HuH-7.5 (cell line): ENCODE data around the gene OR6Q1.

Experiments used
- DNase-seq: peaks from one replicate; pipeline ENCODE4 v3.0.0; 2011; ENCODE audit warnings: low spot score

OR6Q1 gene

DNA sequence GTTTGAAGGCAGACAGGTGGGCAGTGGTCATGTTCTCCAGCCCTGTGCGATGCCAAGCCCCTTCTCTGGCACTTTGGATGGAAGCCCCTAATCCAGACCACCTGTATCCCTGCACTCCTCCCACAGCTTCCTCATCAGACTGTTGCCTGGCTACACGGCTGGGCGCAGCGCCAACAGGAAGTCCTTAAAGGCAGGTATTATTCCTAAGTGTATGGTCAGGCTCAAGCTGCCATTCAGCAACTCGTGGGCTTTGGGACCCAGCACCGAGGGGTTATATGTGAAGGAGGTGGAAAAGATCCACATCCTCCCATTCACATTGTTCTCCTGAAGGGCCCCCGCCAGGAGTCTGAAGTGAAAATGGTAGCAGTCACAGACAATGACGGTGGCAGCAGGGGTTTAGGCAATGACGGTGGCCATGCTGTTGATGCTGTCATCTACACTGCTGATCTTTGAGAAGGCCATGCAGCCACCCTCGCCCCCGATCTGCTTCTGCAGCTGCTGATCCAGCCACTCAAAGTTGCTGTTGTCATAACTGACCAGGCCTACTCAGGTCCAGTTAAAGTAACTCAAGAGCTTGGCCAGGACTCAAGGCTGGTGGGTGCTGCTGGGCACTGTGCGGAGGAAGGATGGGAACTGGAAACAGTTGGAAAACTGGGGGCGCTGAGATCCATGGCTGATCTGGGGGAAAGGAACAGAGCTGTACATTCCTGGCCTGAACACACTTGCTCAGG lies 27.7 kb downstream of the OR6Q1 start:
- DNase-seq, result no peak

DNA sequence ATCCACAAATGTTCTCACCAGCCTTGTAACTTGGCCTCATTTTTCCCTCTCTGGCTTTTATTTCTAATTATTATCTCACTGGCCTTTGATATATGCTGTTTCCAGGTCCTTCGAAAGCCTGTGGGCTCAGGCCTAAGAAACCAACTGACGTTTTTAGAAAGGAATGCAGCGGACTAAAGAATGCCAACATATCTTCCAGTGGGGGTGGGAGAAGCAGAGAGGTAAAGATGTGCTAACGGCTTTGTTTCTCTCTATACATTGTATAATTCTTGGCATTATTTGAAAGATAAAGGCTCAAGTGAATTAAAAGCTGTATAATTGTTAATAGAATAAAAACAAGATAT lies 28.2 kb downstream of the OR6Q1 start:
- peak; percentile 27 for DNase-seq

- no peak for DNase-seq
These were observed 29.8 kb downstream of the OR6Q1 start for GRCh38 chr11:58060535-58060934.

- no peak for DNase-seq
These were observed 30.4 kb downstream of the OR6Q1 start for GRCh38 chr11:58060939-58061672.

DNA sequence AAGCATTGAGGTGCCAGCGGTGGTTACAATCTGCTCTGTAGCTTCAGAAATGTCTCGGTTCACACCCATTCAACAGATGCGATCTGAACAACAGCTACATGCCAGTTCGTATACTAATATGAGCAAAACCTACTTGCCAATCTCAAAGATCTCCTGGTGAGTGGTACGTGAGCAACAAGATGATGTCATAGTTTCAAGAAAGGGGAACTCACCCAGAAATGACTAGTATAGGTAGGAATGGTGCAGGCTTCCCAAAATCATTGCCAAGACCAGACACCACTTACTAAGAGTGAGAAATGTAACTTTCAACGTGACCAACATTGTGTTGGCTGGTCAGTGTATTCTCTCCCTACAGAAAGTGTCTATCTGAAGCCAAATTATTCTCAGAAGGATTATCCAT lies 31.1 kb downstream of the OR6Q1 start:
- DNase-seq, result no peak

DNA sequence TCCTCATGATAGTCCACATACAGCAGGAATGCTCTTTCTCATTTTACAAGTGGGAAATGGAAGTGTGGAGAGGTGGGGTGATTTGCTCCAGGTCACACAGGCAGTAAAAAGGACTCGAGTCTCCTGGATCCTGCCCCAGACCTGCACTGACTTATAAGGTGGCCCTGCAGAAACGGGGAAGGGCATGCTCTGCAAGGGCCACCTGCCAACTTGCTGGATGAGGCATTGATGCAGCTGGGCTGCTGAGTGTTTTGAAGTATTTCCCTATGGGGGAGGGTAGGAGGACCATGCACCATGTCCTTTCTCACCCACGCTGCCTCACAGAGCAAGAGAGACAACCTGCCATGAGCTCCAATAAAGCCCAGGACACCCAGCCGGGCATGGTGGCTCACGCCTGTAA lies 36.9 kb downstream of the OR6Q1 start:
- no peak for DNase-seq

DNA sequence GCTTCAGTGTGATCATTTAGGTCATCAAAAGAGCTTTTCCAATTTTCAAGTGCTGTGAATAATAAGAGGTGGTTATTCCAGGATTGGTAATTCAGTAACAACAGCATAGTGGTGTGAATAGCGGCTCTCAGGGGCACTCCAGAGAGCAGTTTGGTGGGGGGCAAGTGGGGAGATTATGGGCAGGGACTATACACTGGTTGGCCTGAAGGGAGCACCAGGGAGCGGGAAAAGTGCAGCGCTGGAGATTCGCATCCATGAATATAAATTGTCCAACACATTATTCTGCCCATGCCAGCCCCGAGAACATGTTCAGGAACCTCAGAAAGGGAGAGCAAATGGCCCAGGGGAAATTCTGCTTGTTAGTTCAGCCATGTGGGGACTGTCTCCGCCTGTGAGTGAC lies 37.9 kb downstream of the OR6Q1 start:
- no peak for DNase-seq

GRCh38 chr11:58070585-58070984 lies 39.8 kb downstream of the OR6Q1 start:
- no peak for DNase-seq

DNA sequence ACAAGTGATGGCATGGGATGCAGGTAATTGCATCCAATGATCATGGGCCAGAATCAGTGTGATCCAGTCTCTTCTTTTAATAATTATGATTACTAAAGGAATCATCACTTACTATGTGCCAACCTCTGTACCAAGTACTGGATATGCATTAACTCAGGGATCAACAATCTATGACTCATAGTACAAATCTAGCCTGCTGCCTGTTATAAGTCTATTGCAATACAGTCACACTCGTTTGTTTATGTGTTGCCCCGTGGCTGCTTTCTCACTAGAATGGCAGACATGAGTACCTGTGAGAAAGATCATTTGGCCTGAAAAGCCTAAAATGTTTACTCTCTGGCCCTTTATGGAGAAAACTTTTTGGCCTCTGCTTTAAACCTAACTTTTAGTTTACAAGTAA lies 45.0 kb downstream of the OR6Q1 start:
- DNase-seq, result no peak
